ENCODE measurements around the gene PRKACG.

PRKACG gene

GRCh38 chr9:68963416-68963815 is 50.5 kb downstream of the PRKACG start:
- DNase-seq: no peak
- Histone ChIP-seq H3K36me3 (no peaks in the 10 kb centered on the region), H3K4me1 (no peaks in the 10 kb centered on the region), H3K4me3 (ENCODE audit: low read depth, low read length) (no peak overlapping the region), H3K27me3 (peaks cover 27% of the 10 kb centered on the region), H3K9me3 (no peaks in the 10 kb centered on the region)
- no peak for TF ChIP-seq CTCF (IDR thresholded peaks at IDR 0.05; ENCODE audit: low read depth, low read length)
